Right renal cortex interstitium (tissue), 3 donors: ENCODE measurements around the gene PICALM. TPM values are rescaled to one million over a fixed set of nuclear protein-coding genes. Genes with fewer than 3 reads are reported as not detected.
A peak's percentile ranks its signal among the peaks of the same experiment; 100 is the strongest.
"Not testable (repeated sequence)": the region's sequence is repeated elsewhere in the genome, so short reads cannot be mapped to it uniquely, and the experiment has no call there.

Experiments used
- DNase-seq, 3 donors: peaks; one replicate each; pipeline ENCODE4 v3.0.0-alpha.2; 2013; ENCODE audit warnings: low read depth in 3 of 3, low spot score in 2 of 3
- polyA plus RNA-seq, 3 donors: library from polyadenylated mRNA; unstranded; fragments of 120-200 nt; gene quantifications; one replicate each; pipeline ENCODE4 v1.2.1, GENCODE V29; 2013; ENCODE audit not compliant: insufficient read length in 3 of 3

PICALM gene
- polyA plus RNA-seq, 3 donors: 263 to 279 (median 277) TPM

DNA sequence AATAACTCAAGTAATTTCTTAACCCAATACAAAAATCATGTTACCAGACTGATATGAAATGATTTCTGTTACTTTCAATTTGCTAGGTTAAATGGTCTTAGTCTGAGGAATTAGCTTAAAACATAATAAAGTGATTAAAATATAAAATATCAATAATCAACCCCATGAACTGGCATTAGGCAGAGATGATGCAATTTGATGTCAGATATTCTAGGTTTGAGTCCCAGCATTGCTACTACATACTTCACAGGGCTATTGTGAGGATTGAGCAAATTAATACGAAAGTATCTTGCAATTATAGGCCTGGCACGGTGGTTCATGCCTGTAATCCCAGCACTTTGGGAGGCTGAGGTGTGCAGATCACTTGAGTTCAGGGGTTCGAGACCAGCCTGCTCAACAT, 66.5 kb downstream of the PICALM start:
- no peak for DNase-seq

- no peak for DNase-seq
Measured at GRCh38 chr11:85991508-85991907, 77.4 kb downstream of the PICALM start.

GRCh38 chr11:85989746-85990145, 79.1 kb downstream of the PICALM start:
- no peak for DNase-seq

DNA sequence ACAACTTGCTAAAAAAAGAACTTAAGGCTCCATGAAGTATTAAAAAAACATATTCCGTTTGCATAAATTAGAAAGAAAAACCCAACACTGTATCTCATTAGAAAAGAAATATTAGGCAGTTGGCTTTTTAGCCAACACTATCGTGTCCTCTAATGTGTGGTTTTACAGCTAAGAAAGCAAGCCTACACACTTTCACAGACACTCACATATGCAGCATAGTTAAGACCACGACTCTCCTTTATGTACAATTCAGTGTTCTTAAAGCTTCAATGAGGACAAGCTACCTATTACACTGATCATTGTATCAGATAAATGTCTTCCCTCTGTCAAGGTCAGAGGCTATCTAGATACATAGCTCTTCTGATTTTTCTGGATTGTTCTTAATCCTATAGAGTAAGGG, 80.1 kb downstream of the PICALM start:
- DNase-seq: no peak

GRCh38 chr11:85977751-85978160, 91.1 kb downstream of the PICALM start:
- DNase-seq: no peak

GRCh38 chr11:85976525-85976924, 92.4 kb downstream of the PICALM start:
- no peak for DNase-seq

GRCh38 chr11:85974122-85974521, 94.8 kb downstream of the PICALM start:
- no peak for DNase-seq

DNA sequence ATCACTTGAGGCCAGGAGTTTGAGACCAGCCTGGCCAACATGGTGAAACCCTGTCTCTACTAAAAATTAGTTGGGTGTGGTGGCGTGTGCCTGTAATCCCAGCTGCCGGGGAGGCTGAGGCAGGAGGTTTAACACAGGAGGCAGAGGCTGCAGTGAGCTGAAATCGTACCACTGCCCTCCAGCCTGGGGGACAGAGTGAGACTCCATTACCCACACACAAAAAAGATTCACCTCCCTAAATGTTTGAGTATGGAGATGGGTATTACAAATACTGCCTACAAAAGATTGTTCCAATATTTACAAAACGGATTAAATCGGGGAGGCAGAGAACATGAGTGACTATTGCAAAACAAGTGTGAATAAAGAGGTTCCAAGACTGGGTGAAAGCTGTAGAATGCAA, 98.3 kb downstream of the PICALM start:
- no peak for DNase-seq

- no peak for DNase-seq
Measured at GRCh38 chr11:85967457-85967856, 101.4 kb downstream of the PICALM start.

GRCh38 chr11:85965202-85965601, 103.7 kb downstream of the PICALM start:
- no peak for DNase-seq

DNA sequence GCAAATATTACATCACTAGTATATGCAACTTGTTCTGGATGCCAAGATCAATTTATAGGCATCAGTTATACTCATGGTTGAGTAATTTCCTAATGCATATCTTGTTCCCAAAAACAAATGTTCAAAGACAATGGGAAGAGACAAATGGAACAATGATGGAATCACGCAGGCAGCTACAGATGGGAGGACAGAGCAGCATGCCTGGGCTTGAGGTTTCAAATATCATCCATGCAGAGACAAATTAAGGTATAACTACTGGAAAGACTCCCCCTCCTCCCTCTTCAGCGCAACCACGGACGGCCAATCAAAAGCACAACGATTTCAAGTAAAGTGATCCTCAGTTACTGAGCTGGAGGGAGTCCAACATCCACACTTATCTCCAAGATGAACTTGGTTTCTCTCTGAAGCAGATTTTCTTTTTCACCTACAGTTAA, 106.9 kb downstream of the PICALM start:
- peak in 2 of 3 donors; percentile 44 to 47 for DNase-seq

- no peak for DNase-seq
Measured at GRCh38 chr11:85961130-85961529, 107.8 kb downstream of the PICALM start.

DNA sequence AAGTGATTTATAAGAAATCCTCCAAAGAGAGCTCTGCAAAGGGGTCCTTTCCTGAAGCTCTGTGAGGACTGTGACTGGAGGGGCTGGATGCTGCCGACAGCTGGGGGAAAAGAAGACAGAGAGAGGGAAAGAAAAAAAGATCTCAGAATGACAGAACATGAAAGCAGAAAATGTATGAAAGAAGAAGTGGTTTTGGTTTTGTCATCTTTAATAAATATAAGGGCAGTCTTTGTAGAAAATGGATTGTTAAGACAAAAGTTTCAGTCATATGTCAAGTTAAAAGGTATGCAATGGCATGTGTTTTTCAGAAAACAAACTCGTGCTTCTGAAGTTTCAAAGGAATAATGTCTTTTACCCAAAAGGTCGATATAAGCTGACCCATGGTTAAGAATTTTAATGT, 108.2 kb downstream of the PICALM start:
- no peak for DNase-seq

DNA sequence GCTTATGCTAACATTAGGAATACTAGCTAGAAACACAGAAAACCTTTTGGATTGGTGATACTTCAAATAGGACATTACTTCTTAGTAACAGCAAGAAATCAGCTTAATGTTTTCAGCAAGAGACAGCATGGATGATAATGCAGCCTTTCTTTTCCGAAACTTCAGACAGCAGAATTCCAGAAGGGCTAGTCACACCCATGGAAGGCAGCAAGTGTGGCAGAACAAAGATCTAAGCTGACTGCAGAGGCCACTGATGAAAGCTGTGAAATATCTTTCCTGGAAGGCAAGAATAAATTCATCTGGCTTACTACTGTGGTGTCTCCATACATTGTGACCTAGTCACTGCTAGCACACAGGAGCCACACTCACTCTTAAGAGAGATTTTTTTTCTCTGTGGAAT, 113.4 kb downstream of the PICALM start:
- no peak for DNase-seq

GRCh38 chr11:85953491-85954143, 115.3 kb downstream of the PICALM start:
- no peak for DNase-seq

DNA sequence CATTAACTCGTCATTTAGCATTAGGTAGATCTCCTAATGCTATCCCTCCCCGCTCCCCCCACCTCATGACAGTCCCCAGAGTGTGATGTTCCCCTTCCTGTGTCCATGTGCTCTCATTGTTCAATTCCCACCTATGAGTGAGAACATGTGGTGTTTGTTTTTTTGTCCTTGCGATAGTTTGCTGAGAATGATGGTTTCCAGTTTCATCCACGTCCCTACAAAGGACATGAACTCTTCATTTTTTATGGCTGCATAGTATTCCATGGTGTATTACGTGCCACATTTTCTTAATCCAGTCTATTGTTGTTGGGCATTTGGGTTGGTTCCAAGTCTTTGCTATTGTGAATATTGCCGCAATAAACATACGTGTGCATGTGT, 116.8 kb downstream of the PICALM start:
- not testable (repeated sequence) for DNase-seq

DNA sequence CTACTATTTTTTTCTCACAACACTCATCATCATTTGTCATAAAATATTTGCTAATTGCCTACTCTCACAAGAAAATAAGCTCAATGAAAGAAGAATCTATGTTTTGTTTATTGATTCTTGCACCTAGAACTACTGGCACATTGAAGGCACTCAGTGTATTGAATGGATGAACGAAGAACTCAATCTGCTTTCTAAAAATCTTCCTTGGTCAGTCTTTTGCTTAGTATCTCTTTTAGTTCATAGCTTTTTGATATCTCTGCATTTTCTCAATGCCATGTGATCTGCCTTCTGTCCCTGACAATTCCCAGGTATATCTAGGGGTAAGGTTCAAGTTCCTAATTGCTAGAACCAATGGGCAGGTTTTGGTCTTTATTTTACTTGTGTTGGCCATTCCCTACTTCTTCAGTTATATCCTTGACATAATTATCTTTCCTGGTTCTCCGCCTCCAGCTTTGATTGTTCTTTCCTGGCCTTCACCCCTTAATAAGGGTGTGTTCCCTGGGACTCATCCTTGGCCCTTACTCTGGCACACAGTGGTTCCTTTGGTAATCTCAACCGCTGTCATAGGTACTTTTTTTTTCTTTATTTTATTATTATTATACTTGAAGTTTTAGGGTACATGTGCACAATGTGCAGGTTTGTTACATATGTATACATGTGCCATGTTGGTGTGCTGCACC, 117.3 kb downstream of the PICALM start:
- DNase-seq: no peak

- no peak for DNase-seq
Measured at GRCh38 chr11:85951049-85951405, 117.9 kb downstream of the PICALM start.

- no peak for DNase-seq
Measured at GRCh38 chr11:85950317-85951048, 118.4 kb downstream of the PICALM start.

DNA sequence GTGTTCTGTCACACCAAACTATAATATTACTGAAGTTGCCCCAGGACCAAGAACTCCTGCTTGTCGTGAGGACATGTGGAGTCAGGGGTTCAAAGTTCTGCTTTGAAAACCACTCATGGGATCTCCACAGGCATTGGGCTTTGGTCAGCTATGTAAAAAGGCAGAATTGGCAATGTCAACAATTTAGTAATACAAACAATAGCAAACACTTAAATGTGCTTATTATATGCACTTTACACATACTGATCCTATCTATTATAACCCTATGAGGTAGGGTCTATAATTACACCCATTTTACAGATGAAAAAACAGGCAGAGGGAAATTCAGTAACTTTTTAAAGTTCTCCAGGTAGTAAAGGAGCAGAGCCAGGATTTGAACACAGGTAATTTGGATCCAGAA, 119.1 kb downstream of the PICALM start:
- no peak for DNase-seq

- no peak for DNase-seq
Measured at GRCh38 chr11:85948884-85949283, 120.0 kb downstream of the PICALM start.
